GM18526 (cell line): ENCODE measurements around the gene ACAD11.

Experiments used
- POLR2A ChIP-seq: IDR thresholded peaks from 3 replicates; pipeline ENCODE4 v1.6.1; 2011; ENCODE audit not compliant: insufficient read length; ENCODE audit errors: extremely low read depth

The ACAD11 gene

GRCh38 chr3:132587401-132587800, 72.2 kb downstream of the ACAD11 start:
- no peak for TF ChIP-seq POLR2A

- no peak for TF ChIP-seq POLR2A
These were observed 85.8 kb downstream of the ACAD11 start for GRCh38 chr3:132573797-132574211.

DNA sequence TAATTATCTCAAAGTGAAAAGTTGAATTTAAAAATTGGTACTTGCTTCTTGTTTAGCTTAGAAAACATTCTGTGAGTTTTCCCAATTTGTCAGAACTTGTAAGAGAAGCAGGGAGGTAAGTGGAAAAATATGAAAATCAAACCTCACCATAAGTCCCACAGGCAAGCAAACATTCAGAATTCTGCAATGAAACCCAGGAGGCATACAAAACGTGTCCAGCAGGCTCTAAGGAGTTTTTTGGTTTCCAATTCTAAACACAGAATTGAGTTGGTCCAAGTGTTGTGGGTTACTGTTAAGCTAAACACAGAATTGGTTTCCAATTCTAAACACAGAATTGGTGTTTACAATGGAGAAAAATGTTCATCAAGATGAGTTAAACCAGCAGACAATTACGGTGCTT, 89.6 kb downstream of the ACAD11 start:
- no peak for TF ChIP-seq POLR2A

GRCh38 chr3:132569580-132569979, 90.0 kb downstream of the ACAD11 start:
- no peak for TF ChIP-seq POLR2A

DNA sequence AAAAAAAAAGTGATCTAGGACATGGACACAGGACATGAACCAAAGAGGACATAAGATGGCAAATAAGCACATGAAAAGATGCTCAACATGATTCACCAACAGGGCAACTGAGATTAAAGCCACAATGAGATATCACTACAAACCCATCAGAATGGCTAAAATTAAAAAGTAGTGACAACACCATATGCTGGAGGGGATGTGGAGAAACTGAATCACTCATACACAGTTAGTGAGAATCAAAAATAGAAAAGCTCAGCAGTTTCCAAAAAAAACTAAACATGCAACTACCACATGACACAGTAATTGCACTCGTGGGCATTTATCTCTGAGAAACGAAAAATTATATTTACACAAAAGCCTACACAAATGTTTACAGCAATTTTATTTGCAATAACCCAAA, 90.5 kb downstream of the ACAD11 start:
- no peak for TF ChIP-seq POLR2A

GRCh38 chr3:132568422-132568821, 91.2 kb downstream of the ACAD11 start:
- no peak for TF ChIP-seq POLR2A

GRCh38 chr3:132564070-132564465, 95.5 kb downstream of the ACAD11 start:
- no peak for TF ChIP-seq POLR2A

GRCh38 chr3:132563420-132564069, 96.1 kb downstream of the ACAD11 start:
- no peak for TF ChIP-seq POLR2A

DNA sequence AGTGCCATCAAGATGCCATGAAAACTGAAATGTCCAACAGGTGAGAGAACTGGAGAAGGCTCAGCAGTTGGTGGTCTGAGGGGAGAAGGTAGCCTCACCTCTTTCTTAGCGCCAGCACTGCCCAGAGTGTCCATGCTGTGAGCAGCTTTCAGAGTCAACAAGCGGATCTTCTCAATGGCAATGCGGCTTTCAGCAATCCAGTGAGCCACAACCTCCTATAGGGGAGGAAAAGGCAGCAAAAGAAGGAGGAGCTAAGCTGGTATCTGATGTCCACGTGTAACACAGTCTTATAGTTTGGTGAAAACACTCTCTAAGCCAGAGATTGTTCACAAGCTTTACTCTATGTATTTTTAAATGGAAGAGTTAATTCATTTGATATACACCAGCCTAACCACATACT, 98.6 kb downstream of the ACAD11 start:
- TF ChIP-seq POLR2A, result no peak

GRCh38 chr3:132556508-132557159, 103.0 kb downstream of the ACAD11 start:
- no peak for TF ChIP-seq POLR2A

DNA sequence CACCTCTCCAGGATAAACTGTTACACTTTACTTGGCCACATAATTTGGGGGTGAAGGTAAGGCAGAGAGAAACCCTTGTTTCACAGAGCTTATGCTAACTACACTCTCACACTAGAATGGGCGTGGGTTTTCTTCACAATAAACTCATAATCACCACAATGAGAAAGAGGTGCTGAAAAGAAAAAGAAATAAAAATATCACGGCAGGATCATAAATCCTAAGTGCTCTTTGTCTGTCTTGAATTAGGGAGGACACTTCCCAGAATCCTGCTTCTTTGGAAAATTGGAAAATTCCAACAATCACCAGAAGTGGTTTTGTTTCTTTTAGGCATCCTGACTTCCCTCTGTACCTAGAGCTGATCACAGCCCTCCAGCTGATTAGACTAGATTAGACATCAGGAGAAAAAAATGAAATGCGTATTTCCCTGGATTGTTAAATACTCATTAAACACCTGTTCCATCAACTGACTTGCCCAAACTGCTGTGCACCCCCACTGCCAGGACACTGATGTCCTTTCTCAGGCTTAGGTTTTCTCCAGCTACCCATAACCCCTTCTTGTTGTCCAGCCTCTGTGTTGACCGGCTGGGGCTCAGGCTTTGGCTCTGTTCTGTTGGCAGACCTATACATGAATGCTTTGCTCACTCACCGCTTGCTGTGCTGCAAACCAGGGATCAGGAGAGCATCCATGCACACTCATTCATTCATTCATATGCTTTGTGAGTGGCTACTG, 104.1 kb downstream of the ACAD11 start:
- no peak for TF ChIP-seq POLR2A

- no peak for TF ChIP-seq POLR2A
These were observed 105.2 kb downstream of the ACAD11 start for GRCh38 chr3:132554437-132554836.

DNA sequence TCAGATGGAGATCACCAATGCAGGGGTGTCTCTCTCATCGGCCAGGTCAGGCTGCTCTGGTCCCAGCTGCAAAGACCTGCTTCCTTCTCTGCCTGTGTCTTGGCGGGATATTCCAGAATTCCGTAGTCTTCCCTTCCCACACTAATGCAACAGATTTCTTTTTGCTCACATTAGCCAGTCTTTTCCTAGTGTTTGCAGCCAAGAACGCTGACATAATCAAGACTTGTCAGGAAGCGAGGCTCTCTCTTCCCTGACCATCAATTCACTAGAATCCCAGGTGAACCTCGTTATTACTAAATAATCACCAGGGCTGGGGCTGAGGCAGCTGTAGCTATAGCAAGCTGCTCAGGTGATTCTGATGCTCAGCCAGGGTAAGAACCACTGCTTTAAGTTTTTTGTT, 105.8 kb downstream of the ACAD11 start:
- no peak for TF ChIP-seq POLR2A

DNA sequence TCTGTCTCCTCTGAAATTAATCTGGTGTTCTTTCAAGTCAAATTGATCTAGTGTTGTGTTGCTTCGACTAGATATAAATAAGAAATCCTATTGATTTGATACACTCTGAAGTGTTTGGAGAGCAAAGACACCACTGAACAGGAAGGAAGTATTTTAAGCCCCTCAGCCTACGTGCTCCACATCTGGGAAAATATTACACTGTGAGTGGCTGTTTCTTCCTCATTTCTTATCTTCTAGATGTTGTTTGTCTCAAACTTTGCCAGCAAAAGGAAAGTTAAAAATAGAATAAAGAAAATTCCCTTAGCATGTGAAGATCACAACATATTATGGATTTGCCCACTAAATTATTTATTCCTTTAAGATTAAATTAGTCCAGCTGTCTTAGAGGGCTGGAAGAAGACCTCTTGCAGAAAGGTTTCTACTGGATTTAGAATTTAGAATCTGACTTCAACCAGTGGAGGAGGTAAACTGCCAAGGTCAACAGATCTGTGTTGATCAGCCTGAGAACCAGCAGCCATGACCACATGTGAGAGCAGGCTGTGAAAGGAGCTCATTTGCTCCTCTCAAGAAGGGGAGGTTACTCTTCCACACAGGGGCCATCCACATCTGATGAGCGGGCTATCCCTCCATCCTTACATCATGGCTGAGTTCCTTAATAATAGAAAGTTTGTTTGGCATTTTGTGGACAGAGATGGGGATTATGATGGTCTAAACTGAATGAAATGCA, 108.9 kb downstream of the ACAD11 start:
- TF ChIP-seq POLR2A, result no peak

- TF ChIP-seq POLR2A, result no peak
These were observed 109.6 kb downstream of the ACAD11 start for GRCh38 chr3:132549890-132550578.
